22Rv1 (cell line): ENCODE measurements around the gene SCAP.

ENCODE experiments used
- CTCF ChIP-seq: fragments of 450-650 bp; IDR thresholded peaks from 2 replicates; pipeline ENCODE4 v1.5.1; 2017; ENCODE audit warnings: mild to moderate bottlenecking
- ZFX ChIP-seq: fragments of 450-650 bp; IDR thresholded peaks from 2 replicates; pipeline ENCODE4 v1.6.1; 2017; ENCODE audit warnings: antibody characterized with exemption, borderline replicate concordance

DNA sequence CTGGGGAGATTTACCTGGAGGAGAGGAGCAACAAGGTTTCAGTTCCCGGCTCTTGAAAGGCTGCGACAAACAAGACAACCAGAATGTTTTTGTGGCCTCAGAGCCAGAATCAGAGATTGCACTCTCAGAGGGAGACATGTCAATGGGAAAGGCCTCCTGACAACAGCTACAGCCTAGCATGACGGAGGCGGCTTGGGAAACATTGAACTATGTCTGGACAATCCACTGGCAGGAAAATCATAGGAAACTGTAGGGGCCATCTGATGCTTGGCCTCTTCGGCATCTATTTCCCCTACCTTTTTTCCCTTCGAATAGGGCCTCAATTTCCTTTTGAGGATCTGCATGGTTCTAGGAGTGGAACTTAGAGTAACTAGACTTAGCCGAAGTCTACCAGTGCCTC, 108.1 kb downstream of the SCAP start:
- no peak for TF ChIP-seq CTCF
- no peak for TF ChIP-seq ZFX
